ENCODE data around the gene ADIG. TPM values are rescaled to one million over a fixed set of nuclear protein-coding genes. Genes with fewer than 3 reads are reported as not detected.

The ADIG gene
- total and polyA plus RNA-seq, 2 of the 13 experiments (the other 11 are each of a cell fraction or from before 2014, with no cell fraction given): 0.15 TPM; not detected in 1

- peak; percentile 81; the same call in 1 of the 2 replicates for TF ChIP-seq ZBTB25 (CRISPR knock-in tag; IDR thresholded peaks at IDR 0.05)
- TF ChIP-seq HMGA1 (CRISPR knock-in tag; conservative IDR thresholded peaks at IDR 0.05): no peak
- TF ChIP-seq NCOR1 (IDR thresholded peaks at IDR 0.05; ENCODE audit: borderline replicate concordance, low read length): peak; percentile 87; the same call in 1 of the 2 replicates
- no peak for TF ChIP-seq RARG (CRISPR knock-in tag; IDR thresholded peaks at IDR 0.05; ENCODE audit: low read depth)
- TF ChIP-seq JDP2 (CRISPR knock-in tag; IDR thresholded peaks at IDR 0.05; ENCODE audit: borderline replicate concordance): no peak
- TF ChIP-seq PAWR (CRISPR knock-in tag; IDR thresholded peaks at IDR 0.05; ENCODE audit: borderline replicate concordance): no peak
- peak; percentile 99 for TF ChIP-seq FOXA3 (CRISPR knock-in tag; IDR thresholded peaks at IDR 0.05)
- peak; percentile 92 for TF ChIP-seq KDM1A (CRISPR knock-in tag; IDR thresholded peaks at IDR 0.05)
- TF ChIP-seq ZNF232 (CRISPR knock-in tag; IDR thresholded peaks at IDR 0.05; ENCODE audit: borderline replicate concordance): peak; percentile 69; the same call in 1 of the 2 replicates
- no peak for TF ChIP-seq PRMT3 (CRISPR knock-in tag; IDR thresholded peaks at IDR 0.05; ENCODE audit: borderline replicate concordance, low read depth)
- no peak for TF ChIP-seq IRF9 (CRISPR knock-in tag; IDR thresholded peaks at IDR 0.05; ENCODE audit: borderline replicate concordance)
- peak; percentile 82; the same call in 1 of the 2 replicates for TF ChIP-seq THRA (CRISPR knock-in tag; IDR thresholded peaks at IDR 0.05; ENCODE audit: borderline replicate concordance)
- peak; percentile 76; the same call in 1 of the 2 replicates for TF ChIP-seq TFAP4 (IDR thresholded peaks at IDR 0.05; ENCODE audit: borderline replicate concordance, low read depth)
- no peak for TF ChIP-seq ZBTB40 (IDR thresholded peaks at IDR 0.05)
- TF ChIP-seq ZBTB40 (CRISPR knock-in tag; IDR thresholded peaks at IDR 0.05): no peak; the same call in 1 of the 2 replicates
Measured at GRCh38 chr20:38604873-38605303, 23.9 kb downstream of the ADIG start (continued).

Measured in HepG2 (cell line).